Stimulated activated CD8-positive, alpha-beta memory T cell treated with anti-CD3 and anti-CD28 coated beads, Interleukin-7, amount 100 ng/mL, for 48 hours (primary cell): ENCODE results near the gene CDCA8.
"Not testable (repeated sequence)": the region's sequence is repeated elsewhere in the genome, so short reads cannot be mapped to it uniquely, and the experiment has no call there.

Experiments used
- DNase-seq, 2 donors: peaks; one replicate each; pipeline ENCODE4 v3.0.0-alpha.2; 2020; ENCODE audit warnings: low read depth in 1 of 2; ENCODE audit errors: extremely low read depth in 1 of 2

The CDCA8 gene

DNA sequence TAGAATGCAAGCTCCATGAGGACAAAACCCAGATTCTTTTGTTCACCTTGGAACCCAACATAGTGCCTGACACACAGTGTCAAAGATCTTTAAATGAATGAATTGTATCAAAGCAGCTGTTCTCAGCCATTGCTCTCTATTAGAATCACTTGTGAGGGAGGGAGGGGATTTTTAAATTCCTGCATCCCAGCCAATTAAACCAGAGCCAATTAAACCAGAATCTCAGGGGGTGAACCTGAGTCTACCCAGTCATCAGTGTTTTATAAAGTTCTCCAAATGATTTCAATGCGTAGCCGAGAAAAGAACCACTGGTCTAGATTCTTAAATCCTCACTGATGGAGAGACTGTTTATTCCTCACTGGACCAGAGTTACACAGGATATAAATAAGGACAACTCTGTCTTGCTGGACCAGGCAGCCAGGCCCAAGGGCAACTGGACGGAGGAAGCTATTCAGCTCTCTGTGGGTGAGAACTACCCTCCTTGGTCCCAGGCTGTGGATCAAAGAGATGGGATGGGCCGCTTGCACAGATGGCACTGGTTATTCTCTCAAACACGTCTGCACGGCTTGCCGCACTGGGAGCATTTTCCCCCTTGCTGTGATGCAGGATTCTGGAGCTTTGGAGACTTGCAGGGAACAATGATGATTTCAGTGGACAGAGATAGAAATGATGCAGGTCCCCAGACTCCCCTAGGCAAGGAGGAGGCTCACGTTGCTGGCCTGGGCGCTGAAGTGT, 20.0 kb upstream of the CDCA8 start:
- no peak for DNase-seq

DNA sequence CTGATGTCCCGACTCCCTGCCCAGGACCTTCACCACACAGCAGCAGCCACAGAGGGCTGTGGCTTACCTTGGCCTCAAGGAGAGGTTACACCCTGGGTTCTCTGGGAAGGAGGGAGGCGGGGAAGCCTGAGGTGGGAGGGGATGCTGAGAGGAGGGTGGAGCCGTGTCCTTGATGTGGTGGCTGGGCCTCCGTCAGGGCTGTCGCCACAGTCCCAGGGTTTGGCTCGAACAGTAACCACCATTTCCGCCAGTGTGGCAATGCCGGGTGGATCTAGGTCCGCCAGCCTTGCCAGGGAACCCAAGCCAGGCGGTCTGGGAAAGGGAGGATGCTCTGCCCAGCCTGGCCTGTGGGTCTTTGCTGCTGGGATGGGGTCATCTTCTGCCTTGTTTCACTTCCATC, 18.4 kb upstream of the CDCA8 start:
- DNase-seq = peak in 1 of 2 donors; percentile 57

DNA sequence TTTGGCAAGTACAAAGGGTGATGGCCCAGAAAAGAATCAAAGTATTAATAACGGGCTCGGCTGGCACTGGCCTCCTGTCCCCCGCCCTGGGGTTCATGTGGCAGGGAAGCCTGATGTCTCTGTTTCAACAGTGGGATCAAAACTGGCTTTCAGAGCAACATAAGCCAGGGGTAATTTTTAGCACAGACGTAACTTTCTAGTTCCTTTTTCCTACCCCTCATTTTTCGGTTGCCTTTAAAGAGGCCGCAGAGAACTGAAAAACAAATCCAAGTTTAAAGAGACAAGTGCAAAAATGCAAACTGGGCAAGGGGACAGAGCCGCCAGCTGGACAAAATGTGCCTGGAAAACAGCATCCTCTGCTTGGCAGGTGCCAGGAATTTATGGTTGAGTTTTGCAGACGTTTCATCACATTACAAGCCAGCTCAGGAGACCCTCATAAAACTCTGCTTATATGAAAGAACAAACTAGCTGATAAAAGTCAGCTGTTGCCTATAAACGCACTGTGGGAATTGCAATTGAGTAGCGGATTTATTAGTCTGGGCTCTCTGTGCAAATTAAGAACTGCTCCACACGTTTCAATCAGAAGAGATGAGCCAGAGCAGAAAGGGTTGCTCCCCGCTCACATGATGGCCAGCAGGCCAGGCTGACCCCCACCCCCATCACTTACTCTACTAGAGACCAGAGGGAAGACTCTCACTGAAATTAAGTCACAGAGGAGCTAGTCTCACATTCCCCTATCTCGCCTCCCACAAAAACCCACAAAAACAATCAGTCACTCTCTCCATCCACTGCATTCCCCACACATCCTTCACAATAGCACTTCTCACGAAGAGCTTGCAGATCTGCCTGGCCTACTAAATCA, 15.8 kb upstream of the CDCA8 start:
- DNase-seq = no peak

DNA sequence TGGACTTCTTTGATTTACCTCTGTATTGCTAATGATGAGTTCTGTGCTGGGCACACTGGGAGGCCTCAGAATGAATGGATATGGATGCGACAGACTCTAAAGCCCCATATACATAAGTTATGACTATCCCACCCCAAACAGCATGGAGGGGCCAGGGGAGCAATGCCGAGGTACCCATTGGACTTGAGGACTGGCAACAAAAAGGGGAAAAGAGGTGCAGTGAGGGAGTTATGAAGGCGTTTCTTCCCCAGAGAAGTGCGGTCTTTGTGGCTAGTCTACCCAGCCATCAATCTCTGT, 15.2 kb upstream of the CDCA8 start:
- no peak for DNase-seq

DNA sequence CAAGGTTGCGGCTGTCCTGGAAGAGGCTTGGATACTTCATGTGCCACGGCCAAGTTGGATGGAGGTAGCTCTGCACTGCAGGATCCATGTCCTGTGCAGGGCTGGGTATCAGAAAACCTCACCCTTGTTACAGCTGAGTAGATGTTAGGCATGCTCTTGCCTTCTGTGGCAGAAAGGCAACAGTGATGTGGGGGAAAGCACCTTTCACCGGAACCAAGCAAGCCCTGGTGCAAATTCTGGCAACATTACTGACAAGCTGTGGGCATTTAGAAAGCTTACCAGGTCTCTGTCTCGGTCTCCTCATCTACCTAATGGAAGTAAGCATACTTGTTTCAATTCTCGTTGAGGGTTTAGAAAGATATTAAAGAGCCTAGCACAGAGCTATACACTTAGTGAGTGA, 14.5 kb upstream of the CDCA8 start:
- no peak for DNase-seq

DNA sequence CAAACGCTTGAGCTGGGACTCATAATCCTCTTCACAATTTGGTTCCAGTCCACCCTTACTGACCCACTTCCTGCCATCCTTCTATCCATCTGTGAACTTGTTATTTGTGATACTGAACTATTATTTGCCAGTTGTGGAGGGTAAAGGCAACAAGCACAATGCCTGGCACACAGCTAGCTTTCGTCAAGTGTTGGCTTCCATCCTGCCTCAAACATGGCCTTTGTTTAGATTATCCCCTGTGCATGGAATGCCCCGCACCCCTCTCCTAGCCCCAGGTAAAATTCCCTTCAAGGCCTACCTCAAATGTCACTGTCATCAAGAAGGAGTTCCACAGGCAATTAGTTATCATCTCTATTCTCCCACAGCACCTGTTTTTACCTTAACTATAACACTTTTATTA, 11.4 kb upstream of the CDCA8 start:
- no peak for DNase-seq

DNA sequence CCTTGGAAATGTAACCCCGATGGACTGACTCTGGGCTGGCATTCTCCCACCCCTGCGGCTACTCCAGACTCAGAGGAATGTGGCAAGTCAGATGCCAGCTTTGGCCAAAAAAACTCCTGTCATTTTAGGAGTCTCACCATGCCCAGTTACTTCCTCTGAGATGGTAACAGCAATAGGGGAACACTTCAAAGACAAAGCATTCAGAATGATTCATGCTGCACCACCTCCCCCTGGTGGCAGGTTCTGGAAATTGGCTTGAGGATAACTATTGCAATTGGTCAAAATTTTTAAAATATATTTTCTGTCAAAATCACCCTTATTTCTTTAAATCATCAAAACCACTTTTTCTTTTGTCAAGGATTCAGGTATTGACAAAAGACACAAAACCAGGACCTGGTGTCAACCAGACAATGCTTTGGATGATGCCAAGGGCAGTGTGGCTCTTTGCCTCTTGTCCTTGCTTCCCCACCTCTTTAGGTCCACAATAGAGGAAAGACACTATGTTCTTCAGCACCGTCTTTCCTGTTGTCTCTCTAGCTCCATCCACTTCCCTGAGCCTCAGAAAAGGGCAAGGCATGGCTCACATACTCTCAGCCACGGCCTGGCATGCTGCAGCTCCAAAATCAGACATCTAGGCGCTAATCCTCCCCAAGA, 9.9 kb upstream of the CDCA8 start:
- DNase-seq = peak; percentile 11 to 43

DNA sequence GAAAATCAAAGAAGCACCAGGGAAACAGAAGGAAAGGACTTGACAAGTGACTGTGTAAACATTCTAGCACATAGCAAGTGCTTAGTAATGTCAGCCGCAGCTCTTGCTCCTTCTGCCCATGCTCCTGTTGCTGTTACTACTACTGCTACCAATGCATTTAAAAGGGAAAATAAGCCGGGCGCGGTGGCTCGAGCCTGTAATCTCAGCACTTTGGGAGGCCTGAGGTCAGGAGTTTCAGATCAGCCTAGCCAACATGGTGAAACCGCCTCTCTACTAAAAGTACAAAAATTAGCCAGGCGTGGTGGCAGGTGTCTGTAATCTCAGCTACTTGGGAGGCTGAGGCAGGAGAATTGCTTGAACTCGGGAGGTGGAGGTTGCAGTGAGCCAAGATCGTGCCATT, 8.1 kb upstream of the CDCA8 start:
- DNase-seq = not testable (repeated sequence)

DNA sequence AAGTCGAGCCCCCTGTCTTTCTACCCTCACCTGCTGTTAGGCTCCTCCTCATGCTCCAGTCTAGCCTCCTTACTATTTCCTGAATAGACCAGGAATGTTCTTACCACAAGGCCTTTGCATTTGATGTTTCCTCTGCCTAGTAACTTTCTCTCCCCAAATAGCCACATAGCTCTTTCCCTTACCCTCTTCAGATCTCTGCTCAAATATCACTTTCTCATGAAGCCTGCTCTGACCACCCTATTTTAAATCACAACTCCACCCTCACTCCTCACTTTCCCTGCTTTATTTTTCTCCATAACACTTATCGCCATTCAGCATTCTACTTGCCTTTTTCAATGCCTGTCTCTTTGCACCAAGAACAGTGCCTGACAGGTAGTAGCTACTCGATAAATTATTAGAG, 6.6 kb upstream of the CDCA8 start:
- no peak for DNase-seq

DNA sequence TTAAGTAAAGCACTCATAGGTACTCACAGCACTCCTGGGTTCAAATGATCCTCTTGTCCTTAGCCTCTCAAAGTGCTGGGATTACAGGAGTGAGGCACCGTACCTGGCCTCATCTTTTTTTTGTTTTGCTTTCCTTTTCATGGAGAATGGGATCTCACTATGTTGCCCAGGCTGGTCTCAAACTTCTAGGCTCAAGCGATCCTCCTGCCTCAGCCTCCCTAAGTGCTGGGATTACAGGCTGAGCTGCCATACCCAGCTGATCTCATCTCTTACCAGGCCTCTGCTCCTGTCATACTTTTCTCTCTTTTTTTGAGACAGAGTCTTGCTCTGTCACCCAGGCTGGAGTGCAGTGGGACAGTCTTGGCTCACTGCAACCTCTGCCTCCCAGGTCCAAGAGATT, 4.6 kb upstream of the CDCA8 start:
- not testable (repeated sequence) for DNase-seq

DNA sequence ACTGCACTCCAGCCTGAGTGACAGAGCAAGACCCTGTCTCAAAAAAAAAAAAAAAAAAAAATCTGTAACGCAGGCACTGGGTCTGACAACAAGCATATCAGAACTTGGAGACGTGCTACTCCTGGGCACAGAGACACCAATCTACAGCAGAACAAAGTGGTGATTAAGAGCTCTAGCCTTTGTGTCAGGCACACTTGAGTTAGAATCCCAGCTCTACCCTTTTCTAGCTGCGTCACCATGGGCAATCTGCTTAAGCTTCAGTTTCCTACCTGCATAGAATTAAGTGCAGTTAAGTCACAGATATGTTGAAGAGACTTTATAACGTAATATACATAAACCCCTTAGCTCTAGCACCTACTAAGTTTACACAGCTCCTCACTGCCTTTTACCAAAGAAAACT, 3.4 kb upstream of the CDCA8 start:
- DNase-seq = no peak

DNA sequence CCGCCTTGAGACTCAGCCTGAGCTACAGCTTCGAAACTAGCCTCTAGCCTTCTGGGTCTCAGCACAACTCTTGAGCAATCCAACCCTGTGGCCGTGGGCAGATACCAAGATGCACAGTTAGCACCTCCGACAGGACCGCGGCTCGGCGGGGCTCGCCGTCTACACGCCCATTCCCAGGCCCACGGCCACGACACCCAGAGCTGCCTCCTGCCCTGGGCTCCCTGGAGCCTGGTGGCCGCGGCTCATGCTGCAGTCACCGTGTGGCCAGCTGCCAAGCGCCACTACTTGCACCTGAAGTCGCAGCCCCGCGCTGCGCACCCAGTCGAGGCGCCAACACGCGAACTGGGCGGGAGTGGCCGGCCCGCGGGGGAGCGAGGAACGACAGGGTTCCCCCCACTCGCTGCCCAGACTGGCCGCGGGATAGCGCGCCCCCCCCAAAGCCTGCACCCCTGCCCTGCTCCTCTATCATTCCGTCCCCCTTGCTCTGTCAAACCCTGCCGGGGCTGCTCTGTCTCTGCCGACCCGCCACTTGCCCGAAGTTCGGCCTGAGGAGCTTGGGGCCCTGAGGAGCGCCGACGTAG, 729 bp upstream of the CDCA8 start:
- DNase-seq = peak in 1 of 2 donors; percentile 3

DNA sequence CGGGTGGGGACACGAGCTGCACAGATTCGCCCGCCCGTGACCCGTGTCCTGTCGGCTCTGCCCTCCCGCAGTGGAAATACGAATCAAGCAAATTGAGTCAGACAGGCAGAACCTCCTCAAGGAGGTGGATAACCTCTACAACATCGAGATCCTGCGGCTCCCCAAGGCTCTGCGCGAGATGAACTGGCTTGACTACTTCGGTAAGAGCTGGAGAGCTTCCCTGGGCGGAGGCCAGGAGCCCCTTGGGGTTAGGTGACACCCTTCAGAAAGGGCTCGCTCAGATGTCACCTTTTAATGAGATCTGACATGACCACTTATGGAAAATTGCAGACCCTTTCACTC, 489 bp downstream of the CDCA8 start:
- no peak for DNase-seq

DNA sequence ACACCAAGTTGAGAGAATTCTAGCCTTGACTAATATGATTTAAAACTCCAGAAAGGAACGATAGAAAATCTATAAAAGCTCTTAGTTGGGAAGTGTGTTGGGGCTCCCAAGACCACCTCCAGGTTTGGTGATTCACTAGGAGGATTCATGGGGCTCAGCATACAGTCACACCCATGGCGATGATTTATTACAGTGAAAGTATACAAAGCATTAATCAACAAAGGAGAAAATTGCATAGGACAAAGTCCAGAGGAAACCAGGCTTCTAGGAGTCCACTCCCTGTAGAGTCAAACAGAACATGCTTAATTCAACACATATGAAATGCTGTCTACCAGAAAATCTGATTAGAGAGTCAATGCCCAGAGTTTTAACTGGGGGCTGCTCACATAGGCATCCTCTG, 4.8 kb downstream of the CDCA8 start:
- DNase-seq = no peak

DNA sequence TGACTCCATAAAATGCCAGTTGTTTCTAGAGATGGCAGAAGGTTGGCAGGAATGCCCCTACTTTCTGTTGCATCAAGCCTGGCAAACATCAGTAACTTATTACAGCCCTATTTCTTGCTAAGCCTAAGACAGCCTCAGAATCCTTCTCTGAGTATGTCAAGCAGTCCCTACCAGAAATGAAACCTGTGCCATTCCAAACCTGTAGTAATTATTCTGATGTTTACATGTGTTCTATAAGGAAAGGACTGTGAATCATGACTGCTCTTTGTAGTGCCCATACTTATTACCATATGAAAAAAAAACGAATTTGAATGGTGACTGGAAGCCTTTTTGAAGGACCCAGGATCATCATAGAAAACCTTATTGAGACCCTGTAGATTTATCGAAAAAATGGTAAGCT, 5.4 kb downstream of the CDCA8 start:
- DNase-seq = no peak

DNA sequence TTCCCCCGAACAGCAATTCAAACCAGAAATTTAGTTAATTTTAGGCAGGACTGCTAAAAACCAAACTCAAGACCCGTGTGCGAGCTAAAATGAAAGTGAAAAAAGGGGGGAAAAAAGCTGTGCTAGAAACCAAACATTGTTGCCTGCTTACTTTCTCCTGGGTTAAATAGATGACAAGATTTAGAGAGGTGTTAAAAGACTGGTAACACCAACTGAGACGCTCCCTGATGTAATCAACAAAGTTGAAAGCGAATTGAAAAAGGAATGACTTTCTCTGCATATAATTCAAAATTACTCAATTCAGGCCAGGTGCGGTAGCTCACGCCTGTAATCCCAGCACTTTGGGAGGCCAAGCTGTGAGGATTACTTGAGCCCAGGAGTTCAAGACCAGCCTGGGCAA, 6.8 kb downstream of the CDCA8 start:
- no peak for DNase-seq

DNA sequence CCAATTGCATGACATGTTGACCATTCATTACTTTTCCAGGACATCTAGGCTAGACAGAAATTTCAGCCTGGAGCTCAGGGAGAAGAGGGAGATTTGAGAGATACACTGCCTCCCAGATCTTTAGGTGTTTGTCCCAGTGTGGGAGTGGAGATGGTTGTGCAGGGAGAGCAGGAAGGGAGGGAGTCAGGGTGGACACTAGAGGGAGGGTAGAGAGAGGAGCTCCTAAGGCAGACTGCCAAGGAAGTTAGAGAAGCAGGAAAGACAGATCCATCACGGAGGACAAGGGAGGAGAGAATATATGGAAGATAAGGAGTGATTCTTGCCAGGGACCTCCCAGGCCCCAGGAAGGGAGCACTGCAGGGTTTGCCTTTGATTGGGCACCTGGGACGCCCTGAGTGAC, 8.7 kb downstream of the CDCA8 start:
- DNase-seq = no peak

DNA sequence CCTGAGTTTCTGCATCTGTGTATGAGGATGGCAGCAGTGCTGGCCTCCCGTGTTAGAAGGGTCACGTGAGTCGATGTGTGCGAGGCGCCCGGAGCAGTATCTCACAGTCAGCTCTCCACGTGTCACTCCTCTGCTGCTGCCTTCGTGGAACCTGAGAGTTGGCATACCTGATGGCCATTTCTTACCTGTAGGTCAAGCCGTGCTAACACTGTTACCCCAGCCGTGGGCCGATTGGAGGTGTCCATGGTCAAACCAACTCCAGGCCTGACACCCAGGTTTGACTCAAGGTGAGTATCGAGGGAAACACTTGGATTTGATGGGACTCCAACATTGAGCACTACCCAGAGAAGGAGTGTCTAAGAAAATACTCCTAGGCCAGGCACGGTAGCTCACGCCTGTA, 10.7 kb downstream of the CDCA8 start:
- DNase-seq = no peak

DNA sequence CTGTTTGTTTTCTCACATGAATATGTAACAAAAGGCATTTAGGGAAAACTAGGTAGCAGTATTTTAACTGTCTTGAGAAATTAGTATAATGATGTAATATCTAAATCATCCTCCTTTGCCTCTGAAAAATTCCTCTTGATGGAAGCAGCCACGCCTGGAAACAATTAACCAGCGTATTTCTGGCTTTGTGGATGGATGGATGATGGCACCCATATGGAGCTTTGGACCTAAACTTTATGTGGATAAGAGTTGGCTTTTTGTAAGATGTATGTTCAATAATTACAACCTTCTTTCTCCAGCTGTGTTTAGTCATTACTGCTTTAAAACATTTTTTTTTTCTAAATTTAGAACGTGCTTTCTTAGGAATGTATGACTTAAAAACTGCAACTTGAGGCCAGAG, 12.7 kb downstream of the CDCA8 start:
- DNase-seq = no peak

DNA sequence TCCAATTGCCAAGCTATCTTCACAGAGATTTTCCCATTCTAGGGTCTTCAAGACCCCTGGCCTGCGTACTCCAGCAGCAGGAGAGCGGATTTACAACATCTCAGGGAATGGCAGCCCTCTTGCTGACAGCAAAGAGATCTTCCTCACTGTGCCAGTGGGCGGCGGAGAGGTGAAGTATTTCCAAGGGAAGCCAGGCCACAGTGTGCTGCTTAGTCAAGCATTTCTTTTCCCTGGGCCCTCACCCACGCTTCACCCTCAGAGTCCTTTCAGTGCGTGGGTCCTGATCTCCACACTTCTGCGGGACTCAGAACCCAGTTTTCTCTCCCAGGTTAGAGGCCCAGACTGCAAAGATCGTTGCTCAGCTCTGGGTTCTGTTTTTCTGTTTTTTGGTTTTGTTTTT, 13.1 kb downstream of the CDCA8 start:
- no peak for DNase-seq

DNA sequence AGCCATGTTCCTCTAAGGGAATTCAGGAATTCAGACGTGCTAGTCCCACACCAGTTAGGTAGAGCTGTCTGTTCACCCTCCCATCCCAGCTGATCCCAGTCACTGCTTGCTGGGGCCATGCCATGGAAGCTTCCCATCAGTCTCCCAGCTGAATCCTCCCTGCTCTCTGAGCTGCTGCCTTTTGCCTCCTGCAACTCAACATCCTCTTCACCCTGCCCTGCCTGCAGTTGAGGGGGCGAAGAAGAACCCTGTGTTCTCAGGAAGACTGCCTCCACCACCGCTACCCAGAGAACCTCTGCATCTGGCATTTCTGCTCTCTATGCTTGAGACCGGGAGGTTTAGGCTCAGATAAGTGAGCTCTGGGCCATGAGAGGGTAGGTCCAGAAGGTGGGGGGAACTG, 16.2 kb downstream of the CDCA8 start:
- no peak for DNase-seq

DNA sequence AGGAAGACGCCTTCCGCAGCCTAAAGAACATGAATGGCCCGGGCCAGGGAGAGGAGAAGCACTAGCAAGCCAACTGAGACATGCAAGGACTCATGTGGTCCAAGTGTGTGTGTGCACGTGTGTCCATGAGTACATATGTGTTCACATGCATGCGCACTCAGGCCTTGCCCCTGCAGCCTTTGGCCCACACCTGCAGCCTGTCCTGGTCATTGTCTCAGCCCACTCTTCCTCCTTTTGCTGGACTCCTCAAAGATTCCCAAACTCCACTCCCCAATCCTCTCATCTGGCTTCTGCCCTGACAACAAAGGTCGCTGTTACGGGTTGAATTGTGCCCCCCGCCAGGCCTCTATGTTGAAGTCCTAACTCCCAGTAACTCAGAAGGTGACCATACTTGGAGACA, 21.9 kb downstream of the CDCA8 start:
- DNase-seq = no peak
